Measurements from ENCODE around the gene GOT1.

GOT1 gene

DNA sequence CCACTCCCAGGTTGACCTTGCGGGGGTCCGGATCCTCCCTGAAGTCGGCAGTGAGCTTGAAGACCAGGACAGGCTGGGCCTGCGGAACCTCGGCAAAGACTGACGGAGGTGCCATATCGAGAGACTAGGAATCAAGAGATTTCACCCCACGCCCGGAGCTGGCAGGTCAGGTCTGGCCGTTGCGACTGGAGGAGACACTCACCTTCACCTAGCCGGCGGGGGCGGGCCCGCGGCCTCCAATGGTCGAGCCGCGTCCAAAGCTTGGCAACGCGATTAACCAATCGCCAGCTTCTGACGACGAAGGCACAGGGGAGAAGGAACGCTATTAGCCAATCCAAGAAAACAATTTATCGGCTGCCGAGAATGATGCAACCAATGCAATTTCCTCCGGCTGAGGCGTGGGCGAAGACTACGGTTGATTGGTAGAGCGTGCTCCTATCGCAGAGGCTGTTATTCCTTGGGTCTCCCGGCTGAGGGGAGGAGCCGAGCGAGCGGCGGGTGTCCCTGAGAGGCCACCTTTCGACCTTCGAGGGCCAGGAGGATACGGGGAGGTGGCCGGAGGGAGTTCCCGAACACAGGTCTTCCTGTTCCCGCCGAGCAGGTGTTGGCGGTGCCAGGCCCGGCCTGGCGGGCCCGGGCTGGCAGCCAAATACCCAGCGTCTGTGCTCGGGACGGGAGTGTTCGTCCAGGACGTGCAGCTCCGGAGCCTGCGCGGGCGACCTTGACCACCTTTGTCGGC lies at the start of gene GOT1:
GOT1 (minus strand) TSS at position 174 of the 739 bp plus-strand sequence; CDS start at position 115, 59 bp downstream.
- DNase-seq (ENCODE audit: low read depth) = peak; percentile 88

DNA sequence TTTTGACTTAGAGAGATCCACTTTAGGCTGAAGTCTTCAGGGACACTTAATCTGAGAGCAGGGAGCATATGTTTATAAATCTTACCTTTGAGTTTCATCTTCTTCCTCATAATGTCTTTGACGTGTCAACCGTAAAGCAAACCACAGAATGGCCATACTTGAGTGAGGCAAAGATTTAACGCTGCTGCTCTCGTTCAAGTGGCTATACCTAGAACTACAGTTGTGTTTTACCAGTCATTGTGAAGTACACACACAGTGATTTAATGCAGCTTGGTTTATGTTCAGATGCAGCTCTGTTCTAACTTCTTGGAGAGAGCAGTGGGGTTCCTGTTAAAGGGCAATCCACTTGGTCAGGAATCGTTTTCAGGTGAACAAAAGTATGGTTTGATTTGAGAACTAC lies 39.9 kb upstream of the GOT1 start:
- DNase-seq (ENCODE audit: low read depth) = no peak

DNA sequence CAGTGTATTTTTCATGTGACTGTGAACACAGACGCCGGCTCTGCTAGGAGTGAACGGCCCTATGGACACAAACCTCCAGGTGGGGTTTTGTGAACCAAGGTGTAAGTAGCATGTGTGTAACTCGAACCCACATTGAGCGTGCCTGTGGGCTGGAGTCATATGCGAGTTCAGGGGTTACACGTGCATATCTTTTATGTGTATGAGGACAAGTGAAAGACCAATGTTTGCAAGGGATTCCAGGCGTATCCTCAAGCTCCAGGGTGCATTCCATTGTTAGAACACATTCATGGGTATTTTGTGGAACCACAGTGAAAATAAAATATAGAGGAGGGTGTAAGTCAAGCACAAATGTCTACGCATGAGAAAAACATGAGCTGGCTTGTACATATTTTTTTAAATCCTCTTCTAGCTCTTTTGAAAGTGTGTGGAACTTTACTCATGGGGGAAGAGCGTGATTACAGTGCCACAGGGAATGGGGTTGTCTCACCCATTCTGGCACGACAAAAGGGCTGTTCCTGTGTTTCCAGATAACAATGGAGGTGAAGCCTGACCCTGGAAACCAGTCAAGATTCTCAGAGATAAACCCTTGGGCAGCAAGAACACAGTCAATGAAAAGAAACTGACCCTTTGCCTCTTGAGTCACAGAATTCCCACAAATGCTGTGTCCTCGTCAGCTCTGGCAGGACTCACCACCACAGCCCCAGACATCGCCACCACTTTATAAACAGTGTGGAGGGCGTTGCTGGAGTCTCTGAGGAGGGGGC lies 37.0 kb upstream of the GOT1 start:
- DNase-seq (ENCODE audit: low read depth) = no peak

DNA sequence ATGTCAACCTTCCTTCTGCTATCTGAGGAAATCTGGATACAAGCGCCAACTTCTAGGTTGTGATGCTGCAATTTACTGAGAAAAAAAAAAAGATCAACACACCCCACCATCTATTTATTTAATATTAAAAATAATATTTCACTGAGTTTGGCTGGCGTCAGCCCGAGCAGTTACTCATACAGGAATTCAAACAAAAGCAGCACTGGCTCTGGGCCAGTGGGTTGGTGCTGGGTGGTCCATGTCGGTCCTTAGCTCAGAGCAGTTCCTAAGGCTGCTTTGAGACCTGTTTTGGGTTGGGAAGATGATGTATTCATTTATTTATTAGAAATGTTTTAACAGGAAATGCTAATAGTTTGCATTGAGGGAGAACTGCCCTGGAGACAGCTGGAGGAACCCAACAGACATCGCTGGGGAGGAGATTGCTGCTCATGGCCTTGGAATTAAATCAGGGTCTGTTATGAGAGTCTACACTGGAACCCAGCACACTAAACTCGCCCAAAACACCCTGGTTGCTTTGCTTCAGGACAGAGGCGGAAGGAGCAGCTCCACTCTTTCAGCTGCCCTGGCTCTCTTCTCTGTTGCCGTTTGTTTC lies 36.3 kb upstream of the GOT1 start:
- DNase-seq (ENCODE audit: low read depth) = no peak

DNA sequence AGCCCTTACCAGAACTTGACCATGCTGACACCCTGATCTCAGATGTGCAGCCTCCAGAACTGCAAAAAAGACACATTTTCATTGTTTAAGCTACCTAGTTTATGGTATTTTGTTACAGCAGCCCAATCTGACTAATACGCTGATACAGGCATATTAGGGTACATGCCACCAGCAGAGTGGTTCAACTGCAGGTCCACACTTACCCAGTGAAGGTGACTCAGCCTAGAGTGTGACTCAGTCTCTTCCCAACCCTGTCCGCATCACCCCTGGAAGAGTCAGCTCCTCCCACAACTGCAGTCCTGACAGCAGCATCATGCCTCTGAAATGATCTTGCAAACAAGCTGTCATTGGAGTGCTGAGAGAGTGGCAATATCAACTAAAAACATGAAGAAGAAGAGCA lies 30.8 kb upstream of the GOT1 start:
- DNase-seq (ENCODE audit: low read depth) = no peak

DNA sequence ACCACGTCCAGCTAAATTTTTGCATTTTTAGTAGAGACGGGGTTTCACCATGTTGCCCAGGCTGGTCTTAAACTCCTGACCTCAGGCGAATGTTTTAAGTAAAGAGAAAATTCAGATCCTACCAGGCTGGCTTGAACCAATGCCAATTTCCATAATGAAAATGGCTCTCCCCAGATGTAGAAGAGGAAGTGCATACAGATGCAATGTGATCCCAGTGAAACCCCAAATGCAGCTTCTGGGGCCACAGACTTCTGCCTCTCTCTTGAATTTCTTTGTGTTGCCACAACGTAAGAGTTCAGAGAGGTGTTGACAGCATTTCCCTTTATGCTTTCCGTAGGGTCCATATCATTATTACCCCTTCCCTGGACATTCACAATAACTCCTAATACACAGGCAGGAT lies 29.6 kb upstream of the GOT1 start:
- DNase-seq (ENCODE audit: low read depth) = no peak

DNA sequence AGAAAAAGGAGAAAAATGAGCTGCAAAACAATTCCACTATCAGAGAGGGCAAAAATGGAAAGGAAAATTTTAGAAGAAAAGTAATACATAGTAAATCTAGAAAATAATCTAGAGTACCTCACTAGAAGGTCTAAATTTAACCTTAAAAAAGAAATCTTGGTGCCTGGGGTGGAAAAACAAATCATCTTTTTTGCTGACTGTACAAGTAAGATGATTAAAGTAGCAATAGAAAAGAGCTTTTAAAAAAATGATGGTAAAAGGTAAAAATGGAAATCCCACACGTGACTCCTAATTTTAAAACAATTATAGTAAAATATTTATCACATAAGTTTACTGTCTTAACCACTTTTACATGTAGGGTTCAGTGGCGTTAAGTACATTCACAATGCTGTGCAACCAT lies 28.8 kb upstream of the GOT1 start:
- DNase-seq (ENCODE audit: low read depth) = no peak

DNA sequence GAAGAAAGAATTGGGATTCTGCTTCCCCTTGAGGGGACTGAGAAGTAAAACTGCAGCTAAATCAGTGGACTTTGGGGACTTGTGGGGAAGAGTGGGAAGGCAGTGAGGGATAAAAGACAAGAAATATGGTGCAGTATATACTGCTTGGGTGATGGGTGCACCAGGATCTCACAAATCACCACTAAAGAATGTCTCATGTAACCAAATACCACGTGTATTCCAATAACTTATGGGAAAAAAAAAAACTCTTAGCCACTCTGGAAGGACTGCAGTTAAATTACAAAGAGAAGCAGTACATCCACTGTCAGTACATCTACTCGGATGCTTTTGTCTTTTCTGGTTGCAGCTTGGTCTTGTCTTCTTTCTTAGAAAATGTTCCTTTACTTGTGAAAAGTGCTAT lies 27.4 kb upstream of the GOT1 start:
- no peak for DNase-seq (ENCODE audit: low read depth)

DNA sequence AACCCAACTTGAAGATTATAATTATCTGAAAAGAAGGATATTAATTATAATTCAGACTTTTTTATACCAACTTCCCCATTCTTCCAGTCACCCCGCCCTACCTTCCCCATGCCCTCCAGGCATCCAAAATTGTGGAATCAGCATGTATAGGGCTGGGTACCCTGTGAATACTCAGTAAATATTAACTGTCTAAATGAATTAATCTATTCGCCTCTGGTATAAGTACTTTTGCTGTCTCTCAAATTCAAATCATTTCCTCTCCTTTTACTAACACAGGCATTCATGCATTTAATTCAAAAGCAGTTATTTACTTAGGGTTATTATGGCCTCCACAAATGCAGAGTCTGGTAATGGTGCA lies 26.5 kb upstream of the GOT1 start:
- DNase-seq (ENCODE audit: low read depth) = no peak

DNA sequence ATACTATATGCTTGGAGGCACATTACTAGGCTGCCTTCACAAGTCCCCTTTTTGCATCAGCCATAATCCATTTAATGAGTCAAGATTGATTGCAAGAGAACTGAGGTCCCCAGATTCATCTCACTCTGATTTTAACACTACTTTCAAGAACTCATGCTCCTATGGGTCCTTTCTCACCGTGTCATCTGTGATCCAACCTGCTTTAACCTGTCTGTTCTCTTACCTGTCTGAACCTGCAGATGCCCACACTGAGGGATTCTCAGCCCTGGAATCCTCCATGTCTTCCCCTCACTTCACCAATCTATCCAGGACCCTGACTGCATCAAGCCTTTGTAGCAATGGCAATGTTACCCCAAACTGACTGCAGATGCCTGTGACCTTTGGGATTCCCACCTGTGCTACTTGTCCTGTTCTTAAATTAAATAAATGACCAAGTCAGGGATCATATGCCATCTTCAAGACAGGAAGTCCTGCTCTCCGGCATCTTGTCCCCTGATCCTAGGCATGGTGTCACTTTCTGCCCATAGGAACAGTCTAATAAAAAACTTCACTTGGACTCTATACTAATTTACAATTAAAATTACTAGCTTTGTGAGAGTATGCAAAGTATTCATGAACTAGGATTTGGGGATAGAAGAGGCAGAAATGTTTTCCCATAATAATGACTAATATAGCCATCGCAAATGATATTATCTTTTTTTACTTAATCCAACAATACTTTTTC lies 25.9 kb upstream of the GOT1 start:
- no peak for DNase-seq (ENCODE audit: low read depth)

DNA sequence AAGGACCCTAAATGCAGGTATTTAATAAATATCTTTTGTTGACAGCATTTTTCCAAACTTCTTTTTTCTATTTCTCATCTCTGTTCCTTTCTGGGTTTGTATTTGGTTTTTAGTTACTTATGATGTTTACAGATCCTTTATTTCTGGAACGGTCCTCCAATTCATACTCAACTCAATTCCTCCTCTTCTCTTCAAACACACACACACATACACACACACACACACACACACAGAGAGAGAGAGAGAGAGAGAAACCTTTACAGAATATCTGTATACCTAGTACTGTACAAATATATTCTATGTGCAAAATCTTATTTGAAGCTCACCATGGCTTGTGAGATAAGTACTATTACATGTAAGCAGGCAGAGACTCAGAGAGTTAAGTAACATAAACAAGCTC lies 21.6 kb upstream of the GOT1 start:
- DNase-seq (ENCODE audit: low read depth) = no peak

DNA sequence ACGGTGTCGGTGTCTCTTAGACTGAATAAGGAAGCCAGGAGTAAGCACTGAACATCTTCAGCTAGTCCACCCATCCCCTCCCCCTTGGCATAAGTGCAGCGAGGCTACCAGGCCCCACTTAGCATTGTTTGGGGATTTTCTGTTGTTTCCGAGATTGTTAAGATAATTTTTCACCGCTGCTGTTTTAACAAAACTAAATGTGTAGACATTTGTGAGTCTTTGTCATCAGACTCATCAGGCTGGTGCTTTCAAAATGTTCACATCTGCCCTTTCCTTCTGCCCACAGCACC lies 21.0 kb upstream of the GOT1 start:
- no peak for DNase-seq (ENCODE audit: low read depth)

DNA sequence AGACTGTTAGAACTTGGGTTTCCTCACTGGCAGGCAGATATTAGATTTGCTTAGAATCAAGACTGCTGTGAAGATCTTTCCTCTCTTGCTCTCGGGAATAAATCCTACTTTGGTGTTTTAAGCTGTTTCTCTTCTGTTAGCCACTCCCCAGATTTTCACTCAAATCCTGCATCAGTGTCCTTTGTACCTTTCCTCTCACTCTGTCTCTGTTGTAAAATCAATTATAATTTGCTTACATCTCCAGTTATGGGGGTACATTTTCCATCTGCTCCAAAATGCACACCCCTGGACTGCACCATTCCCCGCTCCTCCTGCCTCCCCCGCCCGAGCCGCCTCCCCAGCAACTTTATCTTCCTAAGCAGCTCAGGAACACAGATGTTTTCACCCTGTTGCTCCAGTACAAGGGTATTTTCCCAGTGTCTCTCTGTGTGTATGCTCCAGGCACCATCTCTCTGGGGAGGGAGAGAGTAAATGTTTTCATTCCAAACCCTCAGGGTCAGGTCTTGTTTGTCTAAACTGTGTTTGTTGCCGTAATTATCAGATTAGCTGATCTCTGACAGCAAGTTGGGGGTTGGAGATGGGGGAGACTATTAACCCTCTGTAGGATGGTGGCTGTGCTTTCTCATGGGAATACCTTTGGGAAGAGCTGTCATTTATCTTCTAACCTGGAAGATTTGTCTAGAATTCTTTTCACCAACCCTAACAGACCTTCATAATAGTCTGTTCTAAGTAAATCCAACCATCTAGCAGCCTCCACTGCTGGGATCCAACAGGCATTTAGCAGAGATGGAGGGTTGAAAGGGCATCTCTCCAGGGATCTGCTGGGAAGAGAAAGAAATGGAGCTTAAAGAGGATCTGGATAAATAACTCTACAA lies 20.4 kb upstream of the GOT1 start:
- DNase-seq (ENCODE audit: low read depth) = no peak

DNA sequence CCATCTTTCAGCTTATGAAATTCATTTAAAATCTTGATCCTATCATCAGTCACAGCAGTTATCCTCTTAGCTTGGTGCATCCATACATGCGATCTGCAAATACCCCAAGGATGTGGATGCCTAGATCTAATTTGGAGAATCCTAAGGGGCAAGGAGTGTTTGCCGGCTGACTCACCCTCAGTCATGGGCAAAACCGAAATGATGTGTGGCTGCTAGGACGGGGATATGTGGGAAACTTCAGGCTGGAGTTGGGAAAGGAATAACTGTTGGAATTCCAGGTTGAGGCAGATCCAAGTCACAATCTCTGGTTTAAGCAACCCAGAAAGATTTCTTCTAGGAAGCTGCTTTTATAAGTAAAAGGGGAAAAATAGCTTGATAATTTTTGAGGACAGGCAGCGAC lies 19.7 kb upstream of the GOT1 start:
- no peak for DNase-seq (ENCODE audit: low read depth)

DNA sequence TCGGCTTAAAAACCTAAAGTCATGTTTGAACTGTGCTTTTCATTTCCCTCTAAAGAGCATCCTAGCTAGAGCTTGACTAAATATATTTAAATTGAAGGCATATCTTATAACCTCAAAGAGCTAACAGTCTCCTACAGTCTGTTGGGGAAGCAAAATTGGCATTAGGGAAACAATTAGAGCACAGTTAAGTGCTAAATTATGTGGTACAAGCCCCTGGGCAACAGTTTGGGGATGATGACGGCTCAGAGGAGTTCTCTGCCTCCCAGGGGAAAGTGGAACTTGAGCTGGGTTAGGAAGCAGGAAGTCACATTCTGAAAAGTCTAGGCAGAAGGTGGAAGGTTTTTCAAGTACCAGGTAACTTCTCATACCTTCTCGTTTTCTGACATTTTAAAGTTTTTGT lies 18.6 kb upstream of the GOT1 start:
- DNase-seq (ENCODE audit: low read depth) = no peak

DNA sequence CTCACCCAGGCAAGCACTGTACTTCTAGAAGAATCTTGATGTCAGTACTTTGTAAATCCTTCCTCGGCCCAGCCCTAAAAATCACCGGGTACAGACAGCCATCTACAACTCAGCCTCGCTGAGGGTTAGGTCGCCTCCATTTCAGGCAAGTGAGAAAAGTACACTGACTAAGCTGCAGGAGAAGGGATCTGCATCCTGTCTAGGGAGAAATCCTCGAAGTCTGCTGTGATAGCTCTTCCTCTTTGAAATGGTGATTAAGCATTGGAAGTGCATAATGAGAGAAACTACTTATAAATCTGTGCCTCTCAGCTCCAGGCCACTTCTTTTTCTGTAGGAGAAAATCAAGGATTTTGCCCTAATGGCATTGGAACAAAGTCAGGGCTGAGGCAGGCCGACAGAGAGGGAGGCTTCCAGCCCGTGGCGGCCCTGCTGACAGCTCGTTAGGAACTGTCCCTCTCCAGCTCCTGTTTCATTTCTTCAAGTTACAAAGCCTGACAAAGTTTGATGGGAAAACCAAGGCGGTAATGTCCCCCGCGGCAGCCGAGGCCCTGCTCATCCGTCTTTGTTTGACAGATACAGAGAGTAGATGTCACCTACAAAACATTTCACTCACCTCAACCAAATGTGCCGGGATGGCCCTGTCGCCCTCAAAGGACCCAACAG lies 14.1 kb upstream of the GOT1 start:
- DNase-seq (ENCODE audit: low read depth) = no peak

DNA sequence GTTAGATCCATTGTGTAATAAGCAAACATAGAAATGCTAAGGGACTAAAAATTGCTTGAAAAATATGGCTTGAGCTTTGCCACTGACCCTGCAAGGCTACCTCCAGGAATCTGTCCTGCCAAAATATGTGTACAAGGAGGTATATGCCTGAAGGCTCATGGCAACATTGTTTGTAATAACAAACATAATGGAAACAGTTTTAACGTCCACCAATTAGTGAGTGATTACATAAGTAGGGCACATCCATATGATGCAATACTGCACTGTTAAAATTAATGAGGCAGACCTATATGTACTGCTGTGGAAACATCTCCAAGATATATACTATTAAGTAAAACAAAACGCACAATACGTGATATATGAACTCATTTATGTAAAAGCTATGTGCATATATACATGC lies 13.1 kb upstream of the GOT1 start:
- no peak for DNase-seq (ENCODE audit: low read depth)

DNA sequence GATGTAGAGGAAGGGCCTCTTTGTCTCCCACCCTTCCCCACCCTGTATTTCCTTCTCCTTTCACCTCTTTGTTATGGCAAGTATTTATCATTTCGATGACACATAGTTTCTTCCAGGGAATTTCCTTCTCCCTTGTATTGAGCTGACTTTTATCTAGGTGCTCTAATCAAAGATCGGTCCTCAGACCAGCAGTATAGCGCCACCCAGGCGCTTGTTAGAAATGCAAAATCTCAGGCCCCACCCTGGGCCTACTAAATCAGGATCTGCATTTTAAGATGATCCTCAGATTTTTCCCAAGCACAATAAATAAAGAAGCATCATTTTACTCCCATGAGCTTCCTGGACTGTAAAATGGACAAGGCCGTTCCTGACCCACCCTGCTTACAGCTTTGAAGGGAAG lies 12.0 kb upstream of the GOT1 start:
- DNase-seq (ENCODE audit: low read depth) = no peak

DNA sequence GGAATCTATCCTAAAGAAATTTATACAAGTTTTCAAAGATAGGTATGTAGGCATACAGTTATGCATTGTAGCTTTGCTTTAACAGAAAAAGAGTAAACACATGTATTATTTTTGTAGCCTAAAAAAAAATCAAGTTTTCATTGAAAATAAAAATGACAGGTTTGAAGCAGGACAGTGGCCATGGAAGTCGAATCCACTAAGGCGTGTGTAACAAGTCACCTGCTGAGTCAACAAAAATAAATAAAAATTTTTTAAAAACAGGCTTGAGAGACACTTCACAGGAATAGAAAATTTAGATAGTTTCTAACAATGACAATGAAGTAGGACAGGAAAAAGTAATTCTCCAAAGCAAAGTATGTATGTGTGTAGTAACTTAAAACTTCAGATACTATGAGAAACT lies 8.5 kb upstream of the GOT1 start:
- DNase-seq (ENCODE audit: low read depth) = no peak

DNA sequence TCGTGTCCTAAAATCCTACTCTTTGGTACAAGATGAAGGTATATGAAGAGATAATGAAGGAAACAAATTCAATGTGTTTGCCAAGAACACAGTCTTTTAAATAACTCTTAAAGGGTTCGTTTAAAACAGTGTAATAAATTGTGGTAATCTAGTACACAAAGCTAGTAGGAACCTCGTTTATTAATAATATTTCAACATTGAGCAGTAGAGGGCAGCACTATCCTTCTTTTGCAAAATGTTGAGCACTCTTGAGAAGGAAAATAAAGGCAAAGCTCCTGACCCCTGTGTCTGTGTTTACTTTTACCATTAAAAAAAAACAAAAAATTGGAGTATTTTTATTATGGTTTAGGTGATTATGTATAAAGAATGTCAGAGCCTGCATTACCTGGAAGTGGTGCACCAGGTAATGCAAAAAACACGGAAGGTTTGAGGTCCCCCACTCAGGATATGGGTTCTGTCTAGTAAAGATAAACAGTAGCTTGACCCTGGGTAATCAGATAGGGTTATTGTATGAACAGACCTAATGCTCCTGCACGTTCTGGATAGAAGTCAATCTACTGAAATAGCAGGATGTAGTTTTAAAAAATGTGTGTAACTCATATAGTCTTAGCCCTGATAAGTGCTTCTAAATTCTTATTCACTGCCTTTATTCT lies 5.7 kb upstream of the GOT1 start:
- no peak for DNase-seq (ENCODE audit: low read depth)

Data from stimulated activated CD8-positive, alpha-beta memory T cell treated with anti-CD3 and anti-CD28 coated beads, Interleukin-7, amount 100 ng/mL, for 24 hours (primary cell).